ENCODE data around the gene ART4.

ART4 gene

GRCh38 chr12:14836336-14837210, 6.8 kb downstream of the ART4 start:
- no peak overlapping the region for H3K4me3 ChIP-seq (ENCODE audit: low read depth in 1 of 2, low read length in 1 of 2)
- TF ChIP-seq, protein P1, sequence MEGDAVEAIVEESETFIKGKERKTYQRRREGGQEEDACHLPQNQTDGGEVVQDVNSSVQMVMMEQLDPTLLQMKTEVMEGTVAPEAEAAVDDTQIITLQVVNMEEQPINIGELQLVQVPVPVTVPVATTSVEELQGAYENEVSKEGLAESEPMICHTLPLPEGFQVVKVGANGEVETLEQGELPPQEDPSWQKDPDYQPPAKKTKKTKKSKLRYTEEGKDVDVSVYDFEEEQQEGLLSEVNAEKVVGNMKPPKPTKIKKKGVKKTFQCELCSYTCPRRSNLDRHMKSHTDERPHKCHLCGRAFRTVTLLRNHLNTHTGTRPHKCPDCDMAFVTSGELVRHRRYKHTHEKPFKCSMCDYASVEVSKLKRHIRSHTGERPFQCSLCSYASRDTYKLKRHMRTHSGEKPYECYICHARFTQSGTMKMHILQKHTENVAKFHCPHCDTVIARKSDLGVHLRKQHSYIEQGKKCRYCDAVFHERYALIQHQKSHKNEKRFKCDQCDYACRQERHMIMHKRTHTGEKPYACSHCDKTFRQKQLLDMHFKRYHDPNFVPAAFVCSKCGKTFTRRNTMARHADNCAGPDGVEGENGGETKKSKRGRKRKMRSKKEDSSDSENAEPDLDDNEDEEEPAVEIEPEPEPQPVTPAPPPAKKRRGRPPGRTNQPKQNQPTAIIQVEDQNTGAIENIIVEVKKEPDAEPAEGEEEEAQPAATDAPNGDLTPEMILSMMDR (IDR thresholded peaks at IDR 0.05) = no peak

GRCh38 chr12:14834509-14834908, 8.8 kb downstream of the ART4 start:
- Histone ChIP-seq H3K9me3 (no peaks in the 10 kb centered on the region), H3K36me3 (no peaks in the 10 kb centered on the region), H3K27ac (no peak overlapping the region), H3K4me3 (ENCODE audit: low read depth in 1 of 2, low read length in 1 of 2) (no peak overlapping the region), H3K27me3 (peaks cover 62% of the 10 kb centered on the region), H3K4me1 (ENCODE audit: control insufficient read depth in 1 of 2, insufficient read depth in 1 of 2, low read depth in 1 of 2, low read length in 1 of 2) (no peaks in the 10 kb centered on the region)
- TF ChIP-seq, protein P1 (IDR thresholded peaks at IDR 0.05) = no peak

More at GRCh38 chr12:14836336-14837210, 6.8 kb downstream of the ART4 start:
- Histone ChIP-seq H3K9me3 (no peaks in the 10 kb centered on the region), H3K27ac (no peak overlapping the region), H3K27me3 (peaks cover 64% of the 10 kb centered on the region), H3K36me3 (no peaks in the 10 kb centered on the region), H3K4me1 (ENCODE audit: control insufficient read depth in 1 of 2, insufficient read depth in 1 of 2, low read depth in 1 of 2, low read length in 1 of 2) (no peaks in the 10 kb centered on the region)

- Histone ChIP-seq H3K27ac (no peak overlapping the region), H3K9me3 (no peaks in the 10 kb centered on the region), H3K4me3 (ENCODE audit: low read depth in 1 of 2, low read length in 1 of 2) (no peak overlapping the region), H3K4me1 (ENCODE audit: control insufficient read depth in 1 of 2, insufficient read depth in 1 of 2, low read depth in 1 of 2, low read length in 1 of 2) (no peaks in the 10 kb centered on the region), H3K36me3 (no peaks in the 10 kb centered on the region), H3K27me3 (peaks cover 62% of the 10 kb centered on the region)
- TF ChIP-seq, protein P1 (IDR thresholded peaks at IDR 0.05) = no peak
Observed at GRCh38 chr12:14833952-14834351, 9.4 kb downstream of the ART4 start.

DNA sequence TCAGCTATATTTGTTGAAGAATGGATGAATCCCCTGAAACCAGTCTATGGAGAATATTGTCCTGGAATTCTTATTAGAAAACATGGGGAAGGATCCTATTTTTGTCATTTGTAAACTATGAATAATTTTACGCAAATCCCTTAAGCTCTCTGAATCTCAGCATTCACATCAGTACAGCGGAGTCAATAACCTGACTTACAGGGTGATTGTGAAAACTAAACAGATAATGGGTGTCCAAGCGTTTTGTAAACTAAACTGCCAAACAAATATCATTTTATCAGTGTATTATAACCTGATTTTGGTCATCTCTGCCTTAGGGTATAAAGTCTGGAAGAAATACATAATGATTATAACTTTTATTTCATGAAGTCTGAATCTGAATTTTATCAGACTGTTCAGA, 10.0 kb downstream of the ART4 start:
- H3K27ac ChIP-seq = no peak overlapping the region

DNA sequence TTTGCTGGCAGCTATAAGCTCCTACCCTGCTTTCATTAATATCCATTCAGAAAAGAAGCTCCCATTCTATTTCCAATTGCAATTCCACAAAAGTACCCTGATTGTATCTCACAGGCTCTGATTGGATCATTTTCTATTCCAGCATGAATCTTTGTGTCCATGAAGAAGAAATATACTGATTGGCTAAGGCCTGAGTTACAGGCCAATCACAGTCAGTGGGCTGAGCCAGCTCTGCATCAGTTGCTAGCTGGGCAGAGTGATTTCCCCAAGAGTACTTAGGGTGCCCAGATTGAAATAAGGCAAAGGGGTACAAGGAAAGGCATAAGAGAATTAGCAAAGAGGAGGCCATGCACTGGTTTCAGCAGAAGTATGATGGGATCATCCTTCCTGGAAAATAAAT, 14.4 kb downstream of the ART4 start:
- no peaks in the 10 kb centered on the region for H3K9me3 ChIP-seq
- H3K4me1 ChIP-seq (ENCODE audit: control insufficient read depth in 1 of 2, insufficient read depth in 1 of 2, low read depth in 1 of 2, low read length in 1 of 2) = no peaks in the 10 kb centered on the region
- no peaks in the 10 kb centered on the region for H3K36me3 ChIP-seq
- H3K4me3 ChIP-seq (ENCODE audit: low read depth in 1 of 2, low read length in 1 of 2) = no peak overlapping the region
- H3K27me3 ChIP-seq = peaks cover 37% of the 10 kb centered on the region
- TF ChIP-seq, protein P1 (IDR thresholded peaks at IDR 0.05) = no peak
- H3K27ac ChIP-seq = no peak overlapping the region

More for the DNA sequence above, 10.0 kb downstream of the ART4 start:
- H3K9me3 ChIP-seq = no peaks in the 10 kb centered on the region
- no peak overlapping the region for H3K4me3 ChIP-seq (ENCODE audit: low read depth in 1 of 2, low read length in 1 of 2)
- H3K27me3 ChIP-seq = peaks cover 62% of the 10 kb centered on the region
- no peaks in the 10 kb centered on the region for H3K36me3 ChIP-seq
- TF ChIP-seq, protein P1 (IDR thresholded peaks at IDR 0.05) = no peak
- H3K4me1 ChIP-seq (ENCODE audit: control insufficient read depth in 1 of 2, insufficient read depth in 1 of 2, low read depth in 1 of 2, low read length in 1 of 2) = no peaks in the 10 kb centered on the region

All from neutrophil (primary cell).